GM18499 (cell line): Measurements from ENCODE around the gene TBC1D10B.

ENCODE experiments used
- ATAC-seq: cut with Tn5 transposase; IDR thresholded peaks from one replicate; pipeline ENCODE4 v1.9.1; 2021; ENCODE audit warnings: moderate number of reproducible peaks; ENCODE audit not compliant: insufficient read depth, unreplicated experiment

TBC1D10B gene, protein sequence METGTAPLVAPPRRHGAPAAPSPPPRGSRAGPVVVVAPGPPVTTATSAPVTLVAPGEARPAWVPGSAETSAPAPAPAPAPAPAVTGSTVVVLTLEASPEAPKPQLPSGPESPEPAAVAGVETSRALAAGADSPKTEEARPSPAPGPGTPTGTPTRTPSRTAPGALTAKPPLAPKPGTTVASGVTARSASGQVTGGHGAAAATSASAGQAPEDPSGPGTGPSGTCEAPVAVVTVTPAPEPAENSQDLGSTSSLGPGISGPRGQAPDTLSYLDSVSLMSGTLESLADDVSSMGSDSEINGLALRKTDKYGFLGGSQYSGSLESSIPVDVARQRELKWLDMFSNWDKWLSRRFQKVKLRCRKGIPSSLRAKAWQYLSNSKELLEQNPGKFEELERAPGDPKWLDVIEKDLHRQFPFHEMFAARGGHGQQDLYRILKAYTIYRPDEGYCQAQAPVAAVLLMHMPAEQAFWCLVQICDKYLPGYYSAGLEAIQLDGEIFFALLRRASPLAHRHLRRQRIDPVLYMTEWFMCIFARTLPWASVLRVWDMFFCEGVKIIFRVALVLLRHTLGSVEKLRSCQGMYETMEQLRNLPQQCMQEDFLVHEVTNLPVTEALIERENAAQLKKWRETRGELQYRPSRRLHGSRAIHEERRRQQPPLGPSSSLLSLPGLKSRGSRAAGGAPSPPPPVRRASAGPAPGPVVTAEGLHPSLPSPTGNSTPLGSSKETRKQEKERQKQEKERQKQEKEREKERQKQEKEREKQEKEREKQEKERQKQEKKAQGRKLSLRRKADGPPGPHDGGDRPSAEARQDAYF

GRCh38 chr16:30370456-30371247, at the start of gene TBC1D10B:
Gene TBC1D10B (minus strand): TSS chr16:30370494. CDS start chr16:30370183, 311 bp downstream.
- ATAC-seq = peak; percentile 75

- ATAC-seq = no peak
Observed at GRCh38 chr16:30418350-30419181, 48.3 kb upstream of the TBC1D10B start.

DNA sequence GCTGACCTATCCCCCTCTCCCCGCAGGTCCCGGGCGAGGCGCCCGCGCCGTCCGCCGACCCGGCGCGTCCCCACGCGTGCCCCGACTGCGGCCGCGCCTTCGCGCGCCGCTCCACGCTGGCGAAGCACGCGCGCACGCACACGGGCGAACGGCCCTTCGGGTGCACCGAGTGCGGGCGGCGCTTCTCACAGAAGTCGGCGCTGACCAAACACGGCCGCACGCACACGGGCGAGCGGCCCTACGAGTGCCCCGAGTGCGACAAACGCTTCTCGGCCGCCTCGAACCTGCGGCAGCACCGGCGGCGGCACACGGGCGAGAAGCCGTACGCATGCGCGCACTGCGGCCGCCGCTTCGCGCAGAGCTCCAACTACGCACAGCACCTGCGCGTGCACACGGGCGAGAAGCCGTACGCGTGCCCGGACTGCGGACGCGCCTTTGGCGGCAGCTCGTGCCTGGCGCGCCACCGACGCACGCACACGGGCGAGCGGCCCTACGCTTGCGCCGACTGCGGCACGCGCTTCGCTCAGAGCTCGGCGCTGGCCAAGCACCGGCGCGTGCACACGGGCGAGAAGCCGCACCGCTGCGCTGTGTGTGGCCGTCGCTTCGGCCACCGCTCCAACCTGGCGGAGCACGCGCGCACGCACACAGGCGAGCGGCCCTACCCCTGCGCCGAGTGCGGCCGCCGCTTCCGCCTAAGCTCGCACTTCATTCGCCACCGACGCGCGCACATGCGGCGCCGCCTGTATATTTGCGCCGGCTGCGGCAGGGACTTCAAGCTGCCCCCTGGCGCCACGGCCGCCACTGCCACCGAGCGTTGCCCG, 47.4 kb upstream of the TBC1D10B start:
- peak; percentile 44 for ATAC-seq

DNA sequence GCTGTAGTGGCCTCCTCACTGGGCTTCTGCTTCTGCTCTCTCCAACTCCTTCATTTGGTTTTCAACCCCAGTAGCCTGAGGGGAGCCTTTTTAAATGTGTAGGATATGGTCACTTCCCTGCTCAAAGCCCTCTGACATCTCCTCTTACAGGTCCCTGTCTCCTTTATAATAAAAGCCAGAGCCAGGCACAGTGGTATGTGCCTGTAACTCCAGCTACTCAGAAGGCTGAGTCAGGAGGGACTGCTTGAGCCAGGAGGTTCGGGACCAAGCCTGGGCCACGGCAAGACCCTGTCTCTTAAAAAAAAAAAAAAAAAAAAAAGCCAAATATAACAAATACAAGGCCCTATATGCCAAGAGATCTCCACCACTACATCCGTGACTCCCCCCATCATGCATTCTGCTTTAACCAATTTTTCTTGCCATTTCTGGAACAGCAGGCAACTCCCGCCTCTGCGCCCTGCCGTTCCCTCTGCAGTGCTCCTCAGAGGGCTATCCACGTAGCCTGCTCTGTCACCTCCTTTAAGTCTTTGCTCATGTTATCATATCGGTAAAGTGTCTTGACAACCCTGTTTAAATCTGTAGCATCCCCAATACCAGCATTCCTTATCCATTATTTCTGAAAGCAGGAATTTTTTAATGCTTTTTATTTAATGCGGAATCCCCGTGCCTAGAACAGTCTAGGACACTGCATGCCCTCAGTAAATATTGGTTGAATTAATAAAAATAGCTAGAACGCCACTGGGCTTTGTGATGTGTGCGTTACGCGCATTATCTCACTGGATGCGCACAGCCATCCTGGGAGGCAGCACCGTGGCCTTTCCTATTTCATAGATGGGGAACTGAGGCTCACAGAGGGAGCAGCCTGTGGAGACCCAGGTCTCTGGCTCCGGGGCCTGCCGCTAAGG, 46.6 kb upstream of the TBC1D10B start:
- ATAC-seq = no peak

GRCh38 chr16:30416047-30416603, 45.8 kb upstream of the TBC1D10B start:
- ATAC-seq = no peak

DNA sequence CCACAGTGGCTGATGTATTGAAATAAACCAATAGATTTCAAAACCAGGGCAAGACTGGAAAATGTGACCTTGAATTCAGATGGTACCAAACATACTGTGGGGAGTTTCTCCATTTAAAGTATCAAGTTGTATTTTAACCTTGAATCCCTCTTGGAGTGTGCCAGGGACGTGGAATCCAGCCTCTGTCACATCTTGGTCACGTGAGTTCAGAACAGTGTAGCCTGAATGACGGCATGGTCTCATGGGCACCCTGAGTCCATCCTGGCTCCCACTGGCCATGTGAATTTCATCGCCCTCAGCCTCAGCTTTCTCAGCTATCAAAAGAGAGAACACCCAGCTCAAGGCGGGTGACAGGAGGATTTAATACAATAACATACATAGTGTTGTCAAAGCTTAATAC, 43.9 kb upstream of the TBC1D10B start:
- no peak for ATAC-seq

DNA sequence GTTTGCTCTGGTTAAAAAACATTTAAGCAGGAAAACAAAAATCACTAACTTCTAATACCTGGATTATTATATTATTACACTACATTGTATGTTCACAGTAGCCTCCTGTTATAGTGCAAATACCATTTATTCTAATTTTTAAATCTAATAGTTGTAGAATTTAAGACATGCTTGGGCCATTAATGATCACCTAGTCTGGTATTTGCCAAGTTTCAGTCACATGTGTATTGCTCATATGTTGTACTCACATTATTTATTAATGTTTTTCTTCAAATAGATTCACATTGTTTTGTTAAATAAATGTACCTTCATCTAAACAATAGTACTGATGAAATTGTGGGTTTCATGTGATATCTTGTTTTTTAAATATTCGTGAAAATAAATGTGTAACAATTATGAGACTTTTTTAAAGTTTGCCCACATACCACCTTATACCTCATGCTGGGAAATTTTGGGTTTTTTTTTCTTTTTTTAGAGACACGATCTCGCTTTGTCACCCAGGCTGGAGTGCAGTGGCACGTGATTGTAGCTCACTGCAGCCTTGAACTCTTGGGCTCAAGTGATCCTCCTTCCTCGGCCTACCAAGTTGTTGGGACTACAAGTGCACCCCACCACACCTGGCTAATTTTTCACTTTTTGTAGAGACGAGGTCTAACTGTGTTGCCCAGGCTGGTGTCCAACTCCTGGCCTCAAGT, 43.0 kb upstream of the TBC1D10B start:
- no peak for ATAC-seq

DNA sequence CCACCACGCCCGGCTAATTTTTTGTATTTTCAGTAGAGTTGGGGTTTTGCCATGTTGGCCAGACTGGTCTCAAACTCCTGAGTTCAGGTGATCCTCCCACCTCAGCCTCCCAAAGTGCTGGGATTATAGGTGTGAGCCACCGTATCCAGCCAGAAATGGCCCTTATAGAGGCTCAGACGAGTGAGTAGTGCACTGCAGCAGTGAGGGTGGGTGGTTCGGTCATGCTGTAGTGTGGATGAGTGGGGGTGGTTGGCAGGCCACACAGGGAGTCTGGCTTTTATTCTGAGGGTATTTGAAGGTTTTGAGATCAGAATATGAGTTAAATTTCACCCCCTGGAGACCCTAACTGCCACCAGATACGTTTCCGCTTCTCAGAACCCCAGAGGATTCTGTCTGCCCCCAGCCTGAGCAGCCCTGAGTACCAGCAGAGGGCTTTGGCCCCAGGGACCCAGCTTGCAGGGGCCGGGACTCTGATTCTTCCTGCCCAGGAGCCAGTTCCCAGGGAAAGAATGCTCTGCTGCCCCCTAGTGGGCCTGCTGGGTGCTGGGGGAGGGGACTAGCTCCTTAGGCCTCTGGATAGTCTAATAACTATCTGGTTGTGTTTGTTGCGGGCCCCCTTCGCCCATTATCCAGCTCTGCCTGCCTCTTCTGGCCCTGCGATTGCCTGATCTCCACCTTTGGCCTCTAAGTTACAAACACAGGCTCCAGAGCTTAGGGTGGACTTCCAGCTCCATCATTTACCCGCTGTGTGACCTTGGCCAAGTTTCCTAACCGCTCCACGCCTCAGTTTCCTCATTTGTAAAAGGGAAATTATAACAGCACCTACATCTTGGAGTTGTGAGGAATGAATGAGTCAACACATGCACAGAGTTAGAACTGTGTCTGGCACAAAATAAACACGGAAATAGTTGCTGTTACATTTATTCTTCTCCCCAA, 39.1 kb upstream of the TBC1D10B start:
- ATAC-seq = no peak

- ATAC-seq = no peak
Observed at GRCh38 chr16:30407804-30408534, 37.7 kb upstream of the TBC1D10B start.

DNA sequence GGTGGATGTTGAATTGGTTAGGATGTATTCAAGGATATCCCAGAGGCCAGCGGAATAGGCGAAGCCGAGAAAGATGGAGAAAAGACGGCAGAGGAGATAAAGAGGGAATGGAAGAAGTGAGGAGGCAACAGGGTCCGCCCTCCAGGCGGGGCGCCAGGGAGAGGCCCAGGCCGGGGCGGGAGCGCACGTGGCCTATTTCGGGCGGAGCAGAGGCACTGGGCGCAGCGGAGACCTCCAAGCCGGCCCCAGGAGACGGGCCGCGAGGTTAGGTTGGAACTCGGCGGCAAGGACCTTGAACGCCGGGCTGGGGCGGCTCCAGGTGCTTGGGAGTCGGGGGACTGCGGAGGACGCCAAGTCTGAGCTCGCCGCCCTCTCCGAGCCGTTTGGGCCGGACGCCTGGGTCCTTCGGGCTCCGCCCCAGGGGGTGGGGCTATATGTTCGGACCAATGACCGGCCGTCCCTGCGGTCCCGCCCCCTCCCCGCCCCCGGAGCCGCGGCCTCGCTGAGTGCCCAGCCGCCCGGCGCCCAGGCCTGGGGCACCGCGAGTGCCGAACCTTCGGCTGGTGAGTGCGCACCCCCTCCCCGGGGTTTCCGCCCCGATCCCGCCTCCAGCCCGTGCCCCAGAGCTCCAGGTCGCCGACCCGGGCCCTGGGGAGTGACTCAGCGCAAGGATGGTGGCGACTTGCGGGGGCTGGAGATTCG, 37.0 kb upstream of the TBC1D10B start, which contains the start of gene ZNF771:
Gene ZNF771 (plus strand): TSS at position 505 of the 702 bp plus-strand sequence. CDS start 448 bp downstream, outside the sequence.
- ATAC-seq = no peak

GRCh38 chr16:30406795-30407101, 36.5 kb upstream of the TBC1D10B start:
- no peak for ATAC-seq

GRCh38 chr16:30401768-30402425, 31.6 kb upstream of the TBC1D10B start:
- no peak for ATAC-seq

GRCh38 chr16:30399435-30400186, 29.3 kb upstream of the TBC1D10B start:
- ATAC-seq = no peak
